Measurements from ENCODE around the gene C1orf35. TPM values are rescaled to one million over a fixed set of nuclear protein-coding genes. Genes with fewer than 3 reads are reported as not detected.
A peak's percentile ranks its signal among the peaks of the same experiment; 100 is the strongest.

The C1orf35 gene
- total and polyA plus RNA-seq, 2 of the 4 experiments (the other 2 are of a cell fraction) = 4.3 to 13.0 TPM

GRCh38 chr1:228104526-228105269 lies 1.6 kb upstream of the C1orf35 start:
- Histone ChIP-seq H3K36me3 (ENCODE audit: control insufficient read depth, insufficient read depth, low read length) (peaks cover 25% of the 10 kb centered on the region), H4K8ac (ENCODE audit: low read depth in 2 of 2, low read length in 2 of 2) (no peak overlapping the region; a peak in 1 of 4 replicates), H3K4me2 (ENCODE audit: low read depth, low read length) (no peak overlapping the region), H2BK20ac (ENCODE audit: low read depth, low read length) (no peak overlapping the region), H3K9me3 (ENCODE audit: control insufficient read depth, insufficient read depth, low read length) (no peaks in the 10 kb centered on the region), H3K79me1 (ENCODE audit: low read depth in 1 of 2, low read length in 2 of 2) (peaks cover 13 to 53% of the 10 kb centered on the region in 2 experiments; a peak in 3 of 4 replicates), H3K14ac (replicated peaks; ENCODE audit: low read depth, low read length) (no peak overlapping the region), H4K91ac (ENCODE audit: insufficient read depth, low read depth, low read length) (no peak overlapping the region), H3K27me3 (ENCODE audit: control insufficient read depth, insufficient read depth, low read length) (no peaks in the 10 kb centered on the region), H4K20me1 (ENCODE audit: insufficient read depth, low read length) (peaks cover 22% of the 10 kb centered on the region), H3K18ac (ENCODE audit: low read depth, low read length) (no peak overlapping the region), H3K56ac (ENCODE audit: extremely low read depth, insufficient read depth, low read length) (no peak overlapping the region), H3K9me1 (ENCODE audit: insufficient read depth, low read length) (peaks cover 10% of the 10 kb centered on the region), H3K4ac (ENCODE audit: low read depth, low read length) (no peak overlapping the region), H3K27ac (ENCODE audit: insufficient read depth, low read length) (no peak overlapping the region), H2BK120ac (ENCODE audit: low read depth, low read length) (no peak overlapping the region), H4K5ac (ENCODE audit: low read depth, low read length) (no peak overlapping the region), H3K23ac (ENCODE audit: low read depth, low read length) (no peak overlapping the region), H2AFZ (replicated peaks; ENCODE audit: low read length, poor library complexity) (peak overlapping the region; percentile 38), H3K4me3 (ENCODE audit: insufficient read depth, low read depth, low read length) (no peak overlapping the region), H2AK9ac (replicated peaks; ENCODE audit: low read depth, low read length, poor library complexity) (no peak overlapping the region), H2BK5ac (ENCODE audit: low read depth, low read length, poor library complexity, severe bottlenecking) (no peak overlapping the region), H2BK15ac (ENCODE audit: low read depth, low read length) (no peak overlapping the region), H2AK5ac (ENCODE audit: low read depth, low read length) (no peak overlapping the region), H3K9ac (ENCODE audit: low read depth, low read length) (no peak overlapping the region), H3K4me1 (ENCODE audit: control insufficient read depth, insufficient read depth, low read length) (peaks cover 10% of the 10 kb centered on the region)
- no peak for ATAC-seq (ENCODE audit: low read depth)
- TF ChIP-seq RFX5 (IDR thresholded peaks at IDR 0.05; ENCODE audit: low read depth, low read length) = no peak
- no peak for TF ChIP-seq POLR2A (IDR thresholded peaks at IDR 0.05; ENCODE audit: low read depth, low read length)
- TF ChIP-seq CTCF (conservative IDR thresholded peaks at IDR 0.05; ENCODE audit: low read depth, low read length) = no peak
- TF ChIP-seq CEBPB (IDR thresholded peaks at IDR 0.05; ENCODE audit: low read depth, low read length) = no peak
- no peak for TF ChIP-seq MAFK (IDR thresholded peaks at IDR 0.05; ENCODE audit: low read depth, low read length)
- no peak for TF ChIP-seq RAD21 (IDR thresholded peaks at IDR 0.05; ENCODE audit: low read length)
- no peak for TF ChIP-seq CHD1 (IDR thresholded peaks at IDR 0.05; ENCODE audit: low read depth, low read length)
- no peak for TF ChIP-seq ELK1 (IDR thresholded peaks at IDR 0.05; ENCODE audit: borderline replicate concordance, low read depth, low read length)
- TF ChIP-seq MAZ (IDR thresholded peaks at IDR 0.05; ENCODE audit: borderline replicate concordance, low read depth, low read length) = no peak
- no peak for TF ChIP-seq SMC3 (IDR thresholded peaks at IDR 0.05; ENCODE audit: low read depth, low read length)
- TF ChIP-seq FOS (IDR thresholded peaks at IDR 0.05; ENCODE audit: low read depth, low read length) = no peak
- TF ChIP-seq NFE2L2 (IDR thresholded peaks at IDR 0.05; ENCODE audit: low read depth, low read length) = no peak
- no peak for TF ChIP-seq BHLHE40 (IDR thresholded peaks at IDR 0.05; ENCODE audit: low read depth, low read length)
- TF ChIP-seq RCOR1 (IDR thresholded peaks at IDR 0.05; ENCODE audit: insufficient replicate concordance, low read length) = no peak
- no peak for TF ChIP-seq MXI1 (IDR thresholded peaks at IDR 0.05; ENCODE audit: borderline replicate concordance, low read depth, low read length)
- TF ChIP-seq USF2 (IDR thresholded peaks at IDR 0.05; ENCODE audit: low read depth, low read length) = no peak
- dilution Hi-C loops (cut with HindIII; ENCODE audit: low sequenced_read_pairs, unreplicated experiment) = no loop called here
- DNase-seq = no peak
- BruUV-seq (replicated peaks) = no TSS peak
- WGBS, 2 experiments (ENCODE audit: extremely low coverage in 2 of 2, insufficient read length in 1 of 2) = 100% methylated on average over 1 of the region's 7 CpGs; no CpG with 5 or more reads in 1 of the 2 experiments
- ChIA-PET CTCF (no interaction called here), POLR2A (ENCODE audit: unreplicated experiment) (no interaction called here)
- intact Hi-C loops (cut with micrococcal nuclease) = loop anchor here (5.0 kb wide), 1 partner anchor 38 kb away; the partner anchor contains the start of gene GUK1
- in situ Hi-C loops (cut with MboI; ENCODE audit: low sequenced_read_pairs) = no loop called here

Data from IMR-90 (cell line).